Activated CD4-positive, alpha-beta T cell treated with anti-CD3 and anti-CD28 coated beads, Interleukin-2, amount 50 U/mL, for 48 hours (primary cell): ENCODE results near the gene PACRG.
A peak's percentile ranks its signal among the peaks of the same experiment; 100 is the strongest.
"Not testable (repeated sequence)": the region's sequence is repeated elsewhere in the genome, so short reads cannot be mapped to it uniquely, and the experiment has no call there.

Source experiments
- DNase-seq, 2 experiments: peaks; one replicate each; pipeline ENCODE4 v3.0.0-alpha.2; 2020

PACRG gene

GRCh38 chr6:162727322-162728182 lies at the start of gene PACRG, which contains the start of gene PRKN:
PACRG (plus strand) TSS chr6:162727974.
PRKN (minus strand) TSS chr6:162727766.
- peak; percentile 98 for DNase-seq

- not testable (repeated sequence) for DNase-seq
Observed at GRCh38 chr6:162678896-162679295, 48.9 kb upstream of the PACRG start.

DNA sequence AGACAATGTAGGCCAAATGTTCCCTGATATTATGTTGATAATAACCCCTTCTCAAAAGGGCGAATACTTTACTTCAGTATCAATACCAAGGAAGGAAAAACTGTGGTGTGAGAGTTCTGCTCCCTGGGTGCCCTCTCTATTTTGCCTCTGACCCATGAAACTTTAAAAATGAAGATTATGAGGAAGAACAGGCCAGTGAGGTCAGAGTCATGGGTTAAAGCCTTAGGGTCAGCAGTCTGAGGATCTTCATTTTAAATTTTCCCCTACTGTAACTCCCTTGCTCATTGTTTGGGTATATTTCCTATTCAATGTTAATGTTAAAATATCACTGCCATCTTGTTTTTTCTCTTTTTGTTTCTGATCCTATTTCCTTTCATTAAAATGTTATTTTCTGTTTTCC lies 48.1 kb upstream of the PACRG start:
- DNase-seq, result no peak

DNA sequence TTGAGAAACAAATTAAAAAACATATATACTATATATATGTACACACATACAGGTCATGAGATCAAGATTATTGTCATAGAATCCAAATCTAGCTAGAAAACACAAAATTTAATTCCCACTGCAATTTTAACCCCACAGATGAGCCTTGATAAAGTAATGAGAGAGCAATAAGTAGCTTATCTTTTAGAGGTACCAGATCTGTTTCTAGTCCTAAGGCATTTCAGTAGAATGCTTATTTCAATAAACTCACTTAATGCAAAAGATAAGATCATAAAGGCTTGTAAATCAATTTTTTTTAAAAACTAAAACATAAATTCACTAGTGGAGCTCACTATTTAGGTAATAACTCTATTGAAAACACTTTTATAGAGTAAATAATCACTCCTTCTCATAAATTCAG lies 47.4 kb upstream of the PACRG start:
- no peak for DNase-seq

GRCh38 chr6:162680871-162681270 lies 46.9 kb upstream of the PACRG start:
- no peak for DNase-seq

GRCh38 chr6:162681447-162681846 lies 46.3 kb upstream of the PACRG start:
- DNase-seq, result no peak

DNA sequence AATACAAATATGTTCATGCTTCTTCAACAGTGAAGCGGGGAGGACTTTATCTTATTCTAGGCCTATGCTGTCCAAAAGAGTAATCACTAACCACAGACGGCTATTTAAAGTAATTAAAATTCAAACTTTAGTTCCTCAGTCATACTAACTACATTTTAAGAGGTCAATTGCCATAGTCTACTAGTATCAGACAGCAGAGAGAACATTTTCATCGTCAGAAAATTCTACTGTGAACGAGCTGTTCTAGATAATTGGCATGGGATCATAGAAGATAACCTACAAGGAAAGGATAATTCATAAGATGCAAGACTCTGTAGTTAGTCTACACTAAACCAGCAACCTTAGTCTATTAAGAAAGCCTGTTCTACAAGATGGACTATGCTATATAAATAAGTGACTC lies 44.6 kb upstream of the PACRG start:
- no peak for DNase-seq

GRCh38 chr6:162684052-162684451 lies 43.7 kb upstream of the PACRG start:
- no peak for DNase-seq

- no peak for DNase-seq
Observed at GRCh38 chr6:162684961-162685360, 42.8 kb upstream of the PACRG start.

GRCh38 chr6:162685586-162685985 lies 42.2 kb upstream of the PACRG start:
- DNase-seq, result no peak

- no peak for DNase-seq
Observed at GRCh38 chr6:162688751-162689345, 38.9 kb upstream of the PACRG start.

DNA sequence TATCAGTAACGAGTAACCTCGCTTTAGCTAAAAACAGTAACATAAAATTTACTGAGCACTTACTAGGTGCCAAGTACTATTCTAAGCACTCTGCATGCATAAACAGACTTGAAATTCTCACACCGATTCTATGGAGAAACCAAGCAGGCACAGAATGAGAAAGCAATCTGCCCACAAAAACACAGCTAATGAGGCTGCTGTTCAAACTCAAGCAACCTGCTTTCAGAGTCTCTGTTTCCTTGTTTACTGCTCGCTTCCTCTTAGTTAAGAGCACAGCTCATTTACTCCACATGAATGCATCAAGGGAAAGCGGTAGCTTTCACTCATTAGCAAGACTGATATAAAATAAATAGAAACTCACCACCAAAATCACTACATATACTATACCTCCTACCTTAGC lies 37.6 kb upstream of the PACRG start:
- no peak for DNase-seq

DNA sequence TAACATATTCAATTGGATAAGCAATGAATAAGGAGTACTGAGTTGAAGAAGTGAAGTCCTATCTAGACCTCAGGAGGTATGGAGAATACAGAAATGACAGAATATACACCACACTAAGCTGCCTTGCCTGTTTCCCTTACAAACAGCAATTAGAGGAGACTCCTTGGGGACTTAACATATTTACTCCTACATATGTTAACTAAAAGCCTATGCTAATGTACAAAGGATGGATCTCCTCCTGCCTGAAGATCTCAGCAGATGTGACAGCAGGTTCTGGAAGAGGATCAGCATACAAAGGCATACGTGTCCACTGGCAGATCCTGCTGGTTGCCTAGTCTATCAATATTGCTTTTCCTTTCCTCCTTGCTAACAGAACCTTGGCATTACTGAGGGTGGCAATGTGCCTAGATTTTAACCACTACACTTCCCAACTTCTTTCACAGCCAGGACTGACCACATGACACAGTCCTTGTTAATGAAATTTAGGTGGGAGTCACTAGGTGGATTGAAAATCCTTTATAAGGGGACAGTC lies 29.8 kb upstream of the PACRG start:
- DNase-seq, result no peak

GRCh38 chr6:162698440-162698839 lies 29.3 kb upstream of the PACRG start:
- DNase-seq, result no peak

- no peak for DNase-seq
Observed at GRCh38 chr6:162699961-162700360, 27.8 kb upstream of the PACRG start.

GRCh38 chr6:162700966-162701365 lies 26.8 kb upstream of the PACRG start:
- no peak for DNase-seq

DNA sequence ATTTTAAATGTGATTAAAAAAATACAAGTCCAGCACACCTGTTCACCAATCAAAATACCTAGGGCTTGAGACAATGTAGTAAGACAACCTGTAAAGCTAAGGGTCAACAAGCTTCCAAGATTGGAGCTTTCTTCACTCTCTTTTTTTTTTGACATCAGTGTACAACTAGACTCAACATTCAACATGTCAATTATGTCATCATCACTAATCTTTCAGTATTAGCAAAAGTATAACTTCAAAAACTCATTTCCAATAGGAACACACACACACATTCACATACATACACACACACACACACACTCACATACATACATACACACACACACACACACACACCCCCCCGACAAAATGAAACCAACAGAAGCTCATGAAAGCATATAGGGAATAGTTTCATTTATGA lies 26.2 kb upstream of the PACRG start:
- DNase-seq, result no peak

DNA sequence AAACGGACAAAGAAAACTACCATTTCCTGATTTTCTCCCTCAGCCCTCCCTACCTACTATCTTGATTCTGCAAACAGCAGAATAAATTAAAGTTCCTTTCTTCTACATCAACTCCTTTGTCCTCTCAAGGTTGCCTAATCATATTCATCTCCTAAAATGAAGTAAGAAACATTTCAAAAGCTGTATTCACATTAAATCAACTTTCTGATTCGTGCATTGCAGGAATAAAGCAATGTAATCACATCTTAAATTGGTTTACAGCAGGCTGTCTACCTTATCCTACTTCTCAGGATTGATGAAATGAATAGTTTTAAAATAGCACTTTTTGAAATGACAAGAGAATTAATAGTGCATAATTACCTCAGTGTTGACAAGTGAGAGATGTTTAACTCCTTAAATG lies 25.3 kb upstream of the PACRG start:
- no peak for DNase-seq

GRCh38 chr6:162704001-162704400 lies 23.8 kb upstream of the PACRG start:
- no peak for DNase-seq

DNA sequence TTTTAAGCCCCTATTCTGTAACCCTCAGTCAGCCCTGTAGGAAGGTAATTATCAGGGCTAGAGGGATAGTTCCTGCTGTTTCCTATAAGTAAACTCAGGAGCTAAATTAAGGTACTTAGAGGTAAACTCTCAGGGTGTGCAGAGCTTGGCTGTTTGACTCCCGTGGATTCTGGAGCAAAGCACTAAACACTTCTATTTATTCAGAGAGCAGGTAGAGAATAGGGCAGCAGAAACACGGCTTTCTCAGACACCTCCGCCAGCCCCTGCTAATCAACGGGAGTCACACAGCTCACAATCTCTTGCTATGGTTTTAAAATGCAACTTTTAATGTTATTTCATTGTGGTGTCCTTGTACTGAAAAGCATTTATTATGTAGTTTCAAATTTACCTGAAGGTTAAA lies 22.0 kb upstream of the PACRG start:
- DNase-seq, result no peak

GRCh38 chr6:162706232-162706631 lies 21.5 kb upstream of the PACRG start:
- DNase-seq, result no peak

- no peak for DNase-seq
Observed at GRCh38 chr6:162708971-162709370, 18.8 kb upstream of the PACRG start.

DNA sequence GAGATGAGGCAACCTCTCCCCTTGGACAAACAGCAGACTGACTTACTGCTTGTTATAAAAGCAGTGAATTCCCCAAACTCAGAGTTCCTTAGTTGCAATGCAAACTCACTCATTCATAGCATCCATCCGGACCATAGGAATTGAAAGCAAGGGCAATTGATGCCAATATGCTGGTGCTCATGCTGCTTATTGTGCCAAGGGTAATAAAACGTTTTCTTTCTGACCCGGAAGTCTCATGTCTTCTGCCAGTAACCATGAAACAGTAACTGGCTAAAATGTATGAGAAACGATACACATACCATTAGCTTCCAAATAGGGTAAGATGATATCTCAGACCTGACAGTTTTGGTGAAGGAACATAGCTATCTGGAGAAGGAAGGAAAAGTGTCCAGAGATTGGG lies 18.3 kb upstream of the PACRG start:
- DNase-seq, result no peak

DNA sequence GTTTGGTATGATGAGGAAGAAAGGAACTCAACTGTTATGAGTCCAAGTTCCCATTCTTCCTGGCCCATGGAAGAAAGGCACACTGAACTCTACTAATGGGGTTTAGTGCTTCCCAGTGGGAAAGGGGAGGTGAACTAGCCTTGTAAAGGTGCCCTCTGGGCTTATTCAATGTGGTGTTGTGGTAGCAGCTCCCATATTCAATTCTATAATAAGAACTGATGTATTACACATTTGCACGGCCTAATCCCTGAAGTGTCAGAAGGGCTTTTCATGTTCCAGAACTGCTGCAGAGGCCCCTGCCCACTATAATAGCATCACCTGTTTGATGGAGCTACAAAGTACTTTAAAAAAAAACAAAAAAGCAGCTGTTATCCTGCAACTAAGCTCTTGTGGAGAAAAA lies 17.4 kb upstream of the PACRG start:
- DNase-seq, result no peak
